HEK293 (cell line): ENCODE results near the gene CAPN15.

ENCODE experiments used
- REST ChIP-seq: fragments of 450-650 bp; formaldehyde crosslinking; IDR thresholded peaks from 2 replicates; pipeline ENCODE4 v1.5.1; 2016; ENCODE audit warnings: missing biosample characterization, missing genetic modification characterization
- ZNF311 ChIP-seq: fragments of 450-650 bp; formaldehyde crosslinking; IDR thresholded peaks from 2 replicates; pipeline ENCODE4 v1.5.1; 2017; ENCODE audit warnings: missing biosample characterization, missing genetic modification characterization, borderline replicate concordance
- ZNF350 ChIP-seq: fragments of 450-650 bp; formaldehyde crosslinking; IDR thresholded peaks from 2 replicates; pipeline ENCODE4 v1.5.0; 2017; ENCODE audit warnings: missing biosample characterization, mild to moderate bottlenecking, missing genetic modification characterization
- TF ChIP-seq, protein P1 (sequence below): fragments of 450-650 bp; formaldehyde crosslinking; IDR thresholded peaks from 2 replicates; pipeline ENCODE4 v1.5.1; 2016; ENCODE audit warnings: missing biosample characterization, missing genetic modification characterization

GRCh38 chr16:603933-604332, 76.4 kb downstream of the CAPN15 start:
- TF ChIP-seq, protein P1, sequence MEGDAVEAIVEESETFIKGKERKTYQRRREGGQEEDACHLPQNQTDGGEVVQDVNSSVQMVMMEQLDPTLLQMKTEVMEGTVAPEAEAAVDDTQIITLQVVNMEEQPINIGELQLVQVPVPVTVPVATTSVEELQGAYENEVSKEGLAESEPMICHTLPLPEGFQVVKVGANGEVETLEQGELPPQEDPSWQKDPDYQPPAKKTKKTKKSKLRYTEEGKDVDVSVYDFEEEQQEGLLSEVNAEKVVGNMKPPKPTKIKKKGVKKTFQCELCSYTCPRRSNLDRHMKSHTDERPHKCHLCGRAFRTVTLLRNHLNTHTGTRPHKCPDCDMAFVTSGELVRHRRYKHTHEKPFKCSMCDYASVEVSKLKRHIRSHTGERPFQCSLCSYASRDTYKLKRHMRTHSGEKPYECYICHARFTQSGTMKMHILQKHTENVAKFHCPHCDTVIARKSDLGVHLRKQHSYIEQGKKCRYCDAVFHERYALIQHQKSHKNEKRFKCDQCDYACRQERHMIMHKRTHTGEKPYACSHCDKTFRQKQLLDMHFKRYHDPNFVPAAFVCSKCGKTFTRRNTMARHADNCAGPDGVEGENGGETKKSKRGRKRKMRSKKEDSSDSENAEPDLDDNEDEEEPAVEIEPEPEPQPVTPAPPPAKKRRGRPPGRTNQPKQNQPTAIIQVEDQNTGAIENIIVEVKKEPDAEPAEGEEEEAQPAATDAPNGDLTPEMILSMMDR, result no peak
- TF ChIP-seq ZNF350 (tag by site-specific recombination), result no peak
- TF ChIP-seq REST, result no peak
- TF ChIP-seq ZNF311 (tag by site-specific recombination), result no peak
